Muscle of back (tissue), 11 donors: Measurements from ENCODE around the gene TBXAS1. TPM values are rescaled to one million over a fixed set of nuclear protein-coding genes. Genes with fewer than 3 reads are reported as not detected.
"Not testable (repeated sequence)": the region's sequence is repeated elsewhere in the genome, so short reads cannot be mapped to it uniquely, and the experiment has no call there.

Experiments used
- DNase-seq, 3 donors: peaks; one replicate each; pipeline versions ENCODE4 v3.0.0 to v3.0.0-alpha.2; 2013
- polyA plus RNA-seq, 10 donors: library from polyadenylated mRNA; unstranded; fragments of 120-200 nt; gene quantifications; one replicate each; pipeline ENCODE4 v1.2.1, GENCODE V29; 2013; ENCODE audit not compliant: insufficient read length in 10 of 10

Gene TBXAS1
- polyA plus RNA-seq, 10 donors, result 2.9 to 4.3 (median 3.3) TPM

- DNase-seq, result no peak
Observed at GRCh38 chr7:139825666-139826290, 3.3 kb upstream of the TBXAS1 start.

GRCh38 chr7:139827042-139827441, 2.0 kb upstream of the TBXAS1 start:
- no peak for DNase-seq

GRCh38 chr7:139828446-139828845, 618 bp upstream of the TBXAS1 start:
- DNase-seq, result no peak

GRCh38 chr7:139829775-139830117, 682 bp downstream of the TBXAS1 start:
- DNase-seq, result peak in 1 of 3 donors; percentile 12

- DNase-seq, result no peak
Observed at GRCh38 chr7:139830292-139830691, 1.2 kb downstream of the TBXAS1 start.

- no peak for DNase-seq
Observed at GRCh38 chr7:139830782-139831501, 1.9 kb downstream of the TBXAS1 start.

- DNase-seq, result not testable (repeated sequence)
Observed at GRCh38 chr7:139835848-139836247, 6.8 kb downstream of the TBXAS1 start.

- DNase-seq, result not testable (repeated sequence)
Observed at GRCh38 chr7:139837291-139837690, 8.2 kb downstream of the TBXAS1 start.

- no peak for DNase-seq
Observed at GRCh38 chr7:139838276-139838675, 9.2 kb downstream of the TBXAS1 start.

GRCh38 chr7:139838876-139839275, 9.8 kb downstream of the TBXAS1 start:
- DNase-seq, result no peak

- DNase-seq, result no peak
Observed at GRCh38 chr7:139840776-139841175, 11.7 kb downstream of the TBXAS1 start.

GRCh38 chr7:139842401-139843210, 13.5 kb downstream of the TBXAS1 start:
- no peak for DNase-seq

- not testable (repeated sequence) for DNase-seq
Observed at GRCh38 chr7:139843211-139843537, 14.1 kb downstream of the TBXAS1 start.

- no peak for DNase-seq
Observed at GRCh38 chr7:139844779-139845442, 15.8 kb downstream of the TBXAS1 start.

GRCh38 chr7:139845443-139845805, 16.4 kb downstream of the TBXAS1 start:
- no peak for DNase-seq

- DNase-seq, result no peak
Observed at GRCh38 chr7:139846297-139846696, 17.2 kb downstream of the TBXAS1 start.

- DNase-seq, result no peak
Observed at GRCh38 chr7:139848274-139848673, 19.2 kb downstream of the TBXAS1 start.

- DNase-seq, result no peak
Observed at GRCh38 chr7:139850906-139851305, 21.8 kb downstream of the TBXAS1 start.

- DNase-seq, result no peak
Observed at GRCh38 chr7:139851770-139852481, 22.9 kb downstream of the TBXAS1 start.

- DNase-seq, result no peak
Observed at GRCh38 chr7:139852482-139852845, 23.4 kb downstream of the TBXAS1 start.

GRCh38 chr7:139853506-139854123, 24.6 kb downstream of the TBXAS1 start:
- no peak for DNase-seq
